HG02610 (cell line): ENCODE results near the gene PTPRE.
A peak's percentile ranks its signal among the peaks of the same experiment; 100 is the strongest.

ENCODE experiments used
- ATAC-seq: cut with Tn5 transposase; IDR thresholded peaks from one replicate; pipeline ENCODE4 v1.9.1; 2021; ENCODE audit warnings: mild to moderate bottlenecking, moderate library complexity; ENCODE audit not compliant: unreplicated experiment

PTPRE gene

DNA sequence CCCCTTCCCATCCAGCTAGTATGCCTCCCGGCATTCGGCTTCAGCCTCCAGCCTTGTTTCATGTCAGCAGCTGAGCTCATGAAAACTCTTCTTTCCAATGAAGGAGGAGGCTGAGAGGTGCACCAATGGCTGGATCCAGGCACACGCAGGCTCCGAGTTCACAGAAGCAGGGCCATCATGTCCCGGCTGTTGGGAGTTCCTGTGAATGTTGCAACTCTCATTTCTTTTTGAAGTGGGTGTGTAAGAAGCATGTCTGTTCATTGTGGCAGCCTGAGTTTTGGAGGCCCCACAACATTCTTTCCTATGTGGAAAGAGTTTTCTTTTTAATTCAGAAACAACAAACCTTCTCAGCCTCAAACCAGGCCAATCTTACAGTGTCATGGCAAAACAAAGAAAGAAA is 89.7 kb downstream of the PTPRE start:
- no peak for ATAC-seq

DNA sequence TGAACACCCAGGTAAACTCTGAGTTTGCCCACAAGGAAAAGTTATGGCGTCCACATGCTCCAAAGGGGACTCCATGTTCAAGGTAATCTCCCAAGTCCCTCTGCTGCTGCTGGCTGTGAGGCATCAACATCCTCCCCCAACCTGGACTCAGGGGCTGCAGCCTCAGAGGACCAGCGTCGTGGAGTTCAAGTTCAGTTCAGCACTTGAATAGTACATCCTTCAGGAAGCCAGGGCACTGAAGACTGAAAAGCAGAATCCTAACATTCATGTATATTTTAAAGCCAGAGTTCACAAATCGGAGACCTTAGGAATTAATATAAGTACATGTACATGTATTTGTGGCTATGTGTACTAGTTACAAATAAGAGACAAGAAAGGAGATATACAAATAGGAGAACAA is 90.4 kb downstream of the PTPRE start:
- ATAC-seq, result no peak

DNA sequence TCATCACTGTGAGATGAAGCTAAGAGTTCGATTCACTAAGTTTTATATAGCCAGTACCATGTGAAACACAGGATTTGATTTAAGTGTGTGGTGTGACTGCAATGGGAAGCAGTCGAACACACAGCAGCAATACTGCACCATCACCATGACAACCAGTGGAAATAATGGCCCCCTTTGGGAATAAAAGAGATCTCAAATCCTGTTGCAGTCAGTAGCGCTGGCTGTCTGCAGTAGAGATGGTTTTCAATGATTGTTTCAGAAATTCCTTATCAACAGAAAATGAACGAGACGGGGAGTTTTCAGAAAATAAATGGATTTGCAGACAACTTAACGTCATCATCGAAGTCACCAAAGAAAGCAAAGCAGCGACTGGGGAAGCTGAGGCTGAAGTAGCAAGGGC is 91.0 kb downstream of the PTPRE start:
- ATAC-seq, result no peak

DNA sequence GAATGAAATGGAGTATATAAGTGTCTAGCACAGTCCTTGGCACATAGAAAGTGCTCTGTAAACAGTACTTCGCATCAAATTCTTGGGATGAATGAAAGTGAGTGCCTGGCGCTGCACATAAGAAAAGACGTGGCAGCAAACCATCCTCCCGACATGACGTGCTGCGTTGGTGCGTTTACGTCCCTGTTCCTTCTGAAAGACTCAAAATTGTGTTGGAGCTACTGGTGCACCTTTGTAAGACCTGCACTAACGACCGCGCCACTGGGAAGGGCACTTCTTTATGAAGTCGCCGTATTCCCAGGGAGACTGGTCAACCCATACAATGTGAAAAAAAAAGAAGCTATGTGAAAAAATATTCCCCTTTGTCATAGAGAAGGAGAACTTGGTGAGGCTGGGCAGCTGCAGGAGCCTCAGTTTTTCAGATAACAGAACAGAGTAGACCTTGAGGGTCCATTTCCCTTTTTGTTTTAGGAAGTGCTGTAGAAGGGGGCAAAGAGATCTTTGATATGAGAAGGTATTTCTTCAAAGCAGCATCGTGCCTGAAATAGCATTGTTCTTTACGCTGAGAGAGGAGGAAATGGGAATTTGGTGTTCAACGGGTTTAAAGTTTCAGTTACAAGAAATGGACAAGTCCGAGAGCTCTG is 91.7 kb downstream of the PTPRE start:
- ATAC-seq, result no peak

DNA sequence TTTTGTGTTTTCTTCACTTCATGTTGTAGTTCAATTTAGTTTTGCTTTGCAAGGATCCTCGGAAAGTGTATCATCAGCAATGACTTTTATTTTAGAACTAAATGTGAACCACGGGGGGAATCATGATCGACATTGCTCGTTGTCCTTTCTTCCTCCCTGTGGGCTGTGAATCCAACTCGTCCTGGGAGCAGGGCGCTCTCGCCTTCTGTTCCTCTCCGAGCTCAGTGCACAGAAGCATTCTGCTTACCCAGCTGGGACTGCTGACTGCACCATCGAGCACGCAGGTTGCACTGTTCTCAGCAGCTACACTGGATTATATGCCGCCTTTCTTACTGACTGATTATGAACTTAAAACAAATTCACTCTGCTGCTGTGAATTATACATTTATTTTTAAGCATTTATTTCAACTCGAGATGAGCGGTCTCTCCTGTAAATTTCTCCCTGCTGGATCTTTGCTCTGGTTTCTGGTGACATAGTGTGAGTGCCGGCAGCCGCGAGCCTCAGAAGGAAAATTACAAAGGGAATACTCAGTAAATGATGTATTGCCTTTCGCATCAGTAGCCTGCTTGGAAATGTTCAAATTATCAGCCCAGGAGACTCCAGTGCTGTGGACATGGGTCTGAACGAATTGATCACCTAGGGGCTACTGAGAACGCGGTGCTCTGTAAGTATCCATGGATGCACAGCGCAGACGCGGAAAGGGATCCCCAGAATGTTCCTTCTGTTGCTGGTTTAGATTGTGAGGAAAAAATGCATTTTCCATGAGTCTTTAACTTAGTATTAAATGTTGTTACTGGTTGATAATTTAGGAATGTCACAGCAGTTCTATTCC is 92.6 kb downstream of the PTPRE start:
- no peak for ATAC-seq

DNA sequence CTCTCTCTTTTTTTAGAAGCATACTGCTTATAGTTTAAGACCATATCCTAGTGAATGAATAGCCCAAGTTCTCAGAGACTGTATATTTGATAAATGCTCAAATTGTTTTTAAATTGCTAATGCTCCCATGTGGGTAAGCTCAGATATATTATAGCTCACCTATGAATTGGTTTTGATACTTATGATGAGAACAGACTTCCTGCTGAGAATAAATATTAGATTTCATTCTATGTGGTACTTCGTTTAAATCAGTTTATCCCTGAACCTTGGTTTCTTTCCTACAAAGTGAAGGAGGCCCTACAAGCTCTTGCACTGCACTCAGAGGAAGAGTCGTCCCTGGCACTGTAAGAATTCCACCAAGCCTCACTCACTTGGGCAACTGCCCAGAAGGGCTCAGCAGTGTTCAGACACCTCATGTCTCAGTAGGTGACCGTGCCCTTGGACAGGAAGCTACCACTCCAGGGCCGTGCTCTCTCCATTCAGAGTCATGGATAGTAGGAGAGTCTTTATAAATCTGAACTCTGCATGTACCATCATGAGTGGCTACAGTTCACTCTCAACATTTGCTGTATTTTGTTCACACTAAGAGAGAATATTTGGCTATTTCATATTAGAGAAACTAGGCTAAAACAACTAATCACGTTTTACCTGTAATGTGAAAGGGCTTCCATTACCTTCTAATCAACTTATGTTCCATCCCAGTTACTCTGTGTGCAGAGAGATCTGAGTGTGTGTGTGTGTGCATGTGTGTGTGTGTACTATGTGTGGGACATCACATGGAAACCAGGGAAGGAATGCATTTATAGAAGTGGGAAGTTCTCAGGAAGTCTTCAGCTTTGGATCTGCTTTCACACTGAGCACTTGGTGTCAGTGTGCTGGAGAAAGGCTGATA is 93.8 kb downstream of the PTPRE start:
- ATAC-seq, result no peak

DNA sequence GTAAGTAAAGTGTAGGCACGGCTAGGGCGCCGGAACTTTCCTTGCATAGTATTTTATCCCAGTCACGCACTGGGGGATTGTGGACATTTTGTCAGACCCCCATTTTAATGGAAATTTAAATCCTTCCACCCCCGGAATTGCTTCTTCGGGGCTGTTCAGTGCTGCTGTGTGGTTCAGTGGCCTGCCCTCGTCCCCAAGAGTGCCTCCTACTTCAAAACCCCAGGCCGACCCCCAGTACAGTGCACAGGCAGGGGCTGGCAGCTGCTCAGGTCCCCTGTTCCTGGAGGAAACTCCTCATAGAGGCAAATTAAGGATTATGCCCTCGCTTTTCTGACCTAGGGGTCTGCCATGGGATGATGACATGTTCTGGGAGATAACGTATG is 94.5 kb downstream of the PTPRE start:
- no peak for ATAC-seq

DNA sequence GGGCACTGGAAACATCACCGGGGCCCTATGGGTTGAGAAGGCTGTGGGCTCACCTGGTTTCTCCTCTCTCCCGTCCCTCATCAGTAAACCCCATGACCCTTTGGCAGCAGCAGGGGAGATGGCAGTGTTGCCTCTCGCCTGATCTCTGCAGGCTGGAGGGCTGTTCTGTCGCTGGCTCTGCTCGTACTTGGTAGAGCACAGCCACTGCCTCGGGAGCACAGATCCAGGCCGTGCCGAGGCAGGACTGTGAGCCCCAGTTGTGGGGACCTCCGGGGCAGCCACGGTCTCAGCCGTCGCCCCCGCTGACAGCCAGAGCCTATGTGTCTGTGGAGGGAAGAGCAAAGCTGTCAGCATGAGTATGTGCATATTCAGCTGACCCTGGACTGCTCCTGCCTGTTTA is 94.9 kb downstream of the PTPRE start:
- ATAC-seq, result no peak

DNA sequence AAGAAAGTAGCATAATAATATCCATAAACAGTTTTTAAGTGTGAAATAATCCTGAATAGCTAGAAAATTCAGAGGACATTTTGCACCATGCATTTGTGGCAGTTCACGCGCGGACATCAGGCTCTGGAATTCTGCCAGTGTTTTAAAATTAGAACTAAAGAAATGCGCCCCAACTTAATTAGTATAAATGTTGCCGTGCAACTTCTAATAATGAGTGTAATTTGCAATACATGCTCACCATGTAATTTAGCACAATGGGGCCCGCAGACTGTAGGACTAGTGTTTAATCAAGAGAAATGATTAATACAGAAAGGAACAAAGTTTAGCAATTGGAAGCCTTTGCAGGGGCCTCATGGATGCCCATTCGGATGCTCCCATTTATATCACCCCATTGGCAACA is 96.6 kb downstream of the PTPRE start:
- ATAC-seq, result no peak

DNA sequence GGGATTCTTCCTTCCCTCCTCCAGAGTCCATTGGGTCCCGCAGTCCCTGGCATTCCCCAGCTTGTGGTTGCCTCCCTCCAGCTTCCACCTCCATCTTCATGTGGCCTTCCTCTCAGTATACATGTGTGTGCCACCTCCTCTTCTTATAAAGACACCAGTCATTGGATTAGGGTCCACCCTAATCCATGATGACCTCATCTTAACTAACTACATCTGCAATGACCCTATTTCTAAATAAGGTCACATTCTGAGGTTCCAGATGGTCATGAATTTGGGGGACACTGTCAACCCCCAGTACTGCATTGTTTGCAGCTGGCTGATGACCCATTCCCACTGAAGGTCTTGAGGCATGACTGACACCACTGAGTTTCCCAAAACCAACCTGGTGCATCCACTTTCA is 99.0 kb downstream of the PTPRE start:
- ATAC-seq, result no peak

DNA sequence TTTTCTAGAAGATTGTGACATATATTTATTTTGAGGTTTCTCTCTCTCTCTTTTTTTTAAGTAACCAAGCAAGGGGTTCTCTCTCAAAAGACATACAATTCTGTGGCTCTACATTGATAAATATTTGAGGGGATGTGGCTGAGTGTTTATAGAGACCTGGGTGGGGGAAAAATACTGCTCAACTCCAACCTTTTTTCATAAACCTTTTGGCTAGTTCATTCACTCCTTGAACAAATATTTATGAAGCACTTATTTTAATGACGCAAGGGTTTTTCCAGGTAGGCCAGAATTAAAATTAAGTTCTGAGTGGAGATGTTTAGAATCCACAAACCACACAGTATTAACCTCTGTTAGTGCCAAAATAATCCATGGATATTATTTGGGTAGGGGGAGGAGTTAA is 100.2 kb downstream of the PTPRE start:
- no peak for ATAC-seq

DNA sequence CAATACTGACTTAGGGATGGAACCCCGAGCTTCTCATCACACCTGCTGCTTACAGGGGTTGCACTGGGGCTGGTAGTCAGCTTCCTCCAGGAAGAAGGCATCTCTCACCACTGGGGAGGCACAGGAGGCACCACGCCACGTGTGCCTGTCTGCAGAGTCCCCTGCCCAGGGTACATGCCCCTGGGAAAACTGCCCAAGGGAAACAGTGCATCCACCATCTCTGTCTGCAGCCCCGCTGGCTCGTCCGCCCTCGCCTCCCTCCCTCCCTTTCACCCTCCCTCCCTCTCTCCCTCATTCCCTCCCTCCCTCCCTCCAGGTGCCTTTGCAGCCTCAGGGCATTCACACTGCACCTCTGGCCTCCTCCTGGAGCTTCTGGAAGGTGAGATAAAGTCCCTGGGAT is 101.1 kb downstream of the PTPRE start:
- no peak for ATAC-seq

DNA sequence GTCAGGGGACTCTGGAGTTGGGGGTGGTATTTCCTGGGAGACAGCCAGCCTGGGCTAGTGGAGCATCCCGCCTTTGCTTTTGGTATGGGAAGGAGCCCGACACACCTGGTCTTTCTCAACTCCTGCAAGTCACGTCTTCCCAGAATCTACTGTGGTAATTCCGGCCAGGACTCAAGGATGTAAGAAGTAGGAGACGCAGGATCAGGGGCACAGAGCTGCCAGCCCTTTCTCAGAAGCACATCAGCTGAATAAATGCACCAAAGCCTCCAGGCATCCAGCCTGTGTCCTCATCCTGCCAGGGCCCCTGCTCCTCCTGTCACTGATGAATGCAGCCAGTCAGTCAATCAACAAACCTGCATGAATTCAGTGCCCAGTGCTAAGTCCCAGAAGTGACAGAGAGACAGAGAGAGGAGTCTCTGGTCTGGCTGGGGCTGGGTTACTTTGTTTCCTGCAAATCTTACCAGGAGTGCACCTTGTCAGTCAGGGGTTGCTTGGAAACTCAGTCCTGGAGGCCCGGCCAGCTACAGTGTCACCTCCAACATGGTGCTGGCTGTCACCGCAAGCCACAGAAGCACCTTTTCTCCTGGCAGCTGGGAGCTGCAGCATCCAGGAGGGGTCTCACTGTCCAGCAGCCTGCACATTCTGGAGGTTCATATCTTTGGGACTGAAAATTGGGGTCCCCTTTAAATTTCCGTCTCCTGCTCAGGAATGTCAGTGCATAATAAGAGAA is 101.8 kb downstream of the PTPRE start:
- ATAC-seq, result no peak

DNA sequence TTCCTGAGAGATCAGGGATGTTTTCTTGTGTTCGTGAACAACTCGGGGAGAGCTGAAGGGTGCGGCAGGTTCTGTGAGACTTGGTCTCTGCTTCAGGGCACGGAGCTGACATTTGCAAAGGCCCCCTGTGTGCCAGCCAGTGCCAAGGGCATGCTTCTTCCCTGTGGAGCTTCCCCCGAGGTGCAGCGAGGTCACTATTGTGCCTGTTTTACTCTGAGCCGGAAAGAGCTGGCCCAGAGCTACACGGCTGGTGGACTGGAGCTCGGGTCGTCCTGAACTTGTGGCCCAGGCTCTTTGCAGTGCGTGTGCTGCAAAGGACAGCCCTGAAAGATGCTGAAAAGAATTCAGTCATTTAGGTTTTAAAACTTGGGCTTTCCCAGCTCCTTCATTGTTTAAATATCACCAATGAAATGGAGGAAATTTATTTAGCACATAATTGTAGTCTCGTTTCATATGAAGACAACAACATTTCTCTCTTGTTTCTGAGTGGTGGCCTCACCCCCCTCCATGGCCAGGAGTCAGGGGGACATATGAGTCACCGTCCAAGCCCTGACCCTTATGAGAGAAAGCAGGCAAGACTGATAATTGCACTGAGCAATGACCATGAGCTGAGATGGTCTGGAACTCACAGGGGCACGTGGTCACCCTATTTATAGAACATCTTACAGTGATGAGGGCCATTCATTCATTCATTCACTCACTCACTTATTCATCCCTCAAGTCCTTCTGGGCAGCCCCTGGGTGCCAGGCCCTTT is 102.6 kb downstream of the PTPRE start:
- no peak for ATAC-seq

DNA sequence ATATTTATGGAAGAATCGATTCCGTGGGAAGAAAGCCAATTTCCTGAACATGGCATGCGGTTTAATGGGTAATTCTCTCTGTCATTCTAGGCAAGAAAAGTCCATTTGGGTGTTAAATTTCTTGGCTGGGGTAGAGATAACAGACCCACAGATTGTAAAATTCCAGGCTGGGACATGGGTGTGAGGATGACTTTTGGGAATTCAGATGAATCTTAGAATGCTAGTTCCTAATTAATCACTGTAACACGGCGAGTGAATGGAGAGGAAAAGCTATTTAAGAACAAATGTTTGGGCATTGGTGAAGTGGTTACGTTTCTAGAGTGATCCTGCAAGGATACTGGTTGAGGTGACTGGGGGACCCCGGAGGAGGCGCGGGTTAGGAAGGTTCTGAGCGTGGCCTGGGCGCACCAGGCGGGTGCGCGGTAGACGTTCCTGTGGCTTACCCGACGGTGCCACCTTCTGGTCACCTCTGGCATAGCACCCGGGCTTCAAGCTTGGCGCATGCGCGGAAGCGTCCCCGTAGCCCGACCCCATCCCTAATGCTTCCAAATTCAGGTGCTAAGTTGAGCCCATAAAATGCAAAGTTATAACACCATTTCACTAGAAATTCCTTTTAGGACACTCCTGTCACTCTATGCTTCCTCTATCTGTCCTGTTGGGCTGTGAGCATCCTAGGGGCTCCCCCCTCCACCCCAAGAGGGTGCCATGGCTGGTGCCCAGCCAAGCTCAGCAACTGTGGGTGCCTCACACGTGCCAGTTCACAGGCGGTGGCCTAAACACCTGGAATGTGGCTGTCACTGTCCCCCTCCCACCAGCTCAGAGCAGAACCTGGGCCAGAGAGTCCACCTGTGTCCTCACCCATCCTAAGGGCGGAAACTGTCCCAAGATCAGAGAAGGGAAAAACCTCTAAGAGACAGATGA is 104.4 kb downstream of the PTPRE start:
- ATAC-seq, result peak; percentile 69

DNA sequence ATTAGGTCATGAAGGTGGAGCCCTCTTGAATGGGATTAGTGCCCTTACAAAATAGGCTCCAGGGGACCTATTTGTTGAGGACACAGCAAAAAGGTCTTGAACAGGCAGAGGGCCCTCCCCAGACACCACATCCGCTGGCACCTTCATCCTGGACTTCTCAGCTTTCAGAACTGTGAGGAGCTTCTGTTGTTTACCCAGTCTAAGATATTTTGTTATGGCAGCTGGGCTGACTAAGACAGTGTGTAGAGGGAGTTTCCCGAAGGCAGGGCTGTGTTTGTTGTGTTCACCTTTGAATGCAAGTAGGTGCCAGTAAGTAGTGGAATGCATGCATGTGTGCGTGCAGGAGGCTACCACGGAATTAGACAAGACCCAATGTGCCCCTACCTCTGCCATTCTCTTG is 106.7 kb downstream of the PTPRE start:
- no peak for ATAC-seq

DNA sequence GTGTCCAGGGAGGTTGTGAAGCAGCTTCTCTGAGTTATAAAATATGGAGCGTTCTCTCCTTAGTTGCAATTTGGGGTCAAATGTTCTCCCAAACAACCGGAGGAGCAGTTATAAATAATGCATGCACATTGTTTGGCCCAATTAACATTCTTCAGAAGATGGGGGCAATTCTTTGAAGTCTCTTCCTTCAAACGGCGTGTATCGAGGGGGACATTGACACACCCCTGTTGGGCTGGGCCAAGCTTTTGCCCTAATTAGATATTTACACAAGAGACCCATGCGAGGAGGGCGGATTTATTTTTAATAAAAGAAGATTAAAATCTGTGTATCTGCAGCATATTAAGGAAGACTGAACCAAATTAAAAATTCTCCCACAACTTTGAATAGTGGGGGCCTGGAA is 107.3 kb downstream of the PTPRE start:
- no peak for ATAC-seq

DNA sequence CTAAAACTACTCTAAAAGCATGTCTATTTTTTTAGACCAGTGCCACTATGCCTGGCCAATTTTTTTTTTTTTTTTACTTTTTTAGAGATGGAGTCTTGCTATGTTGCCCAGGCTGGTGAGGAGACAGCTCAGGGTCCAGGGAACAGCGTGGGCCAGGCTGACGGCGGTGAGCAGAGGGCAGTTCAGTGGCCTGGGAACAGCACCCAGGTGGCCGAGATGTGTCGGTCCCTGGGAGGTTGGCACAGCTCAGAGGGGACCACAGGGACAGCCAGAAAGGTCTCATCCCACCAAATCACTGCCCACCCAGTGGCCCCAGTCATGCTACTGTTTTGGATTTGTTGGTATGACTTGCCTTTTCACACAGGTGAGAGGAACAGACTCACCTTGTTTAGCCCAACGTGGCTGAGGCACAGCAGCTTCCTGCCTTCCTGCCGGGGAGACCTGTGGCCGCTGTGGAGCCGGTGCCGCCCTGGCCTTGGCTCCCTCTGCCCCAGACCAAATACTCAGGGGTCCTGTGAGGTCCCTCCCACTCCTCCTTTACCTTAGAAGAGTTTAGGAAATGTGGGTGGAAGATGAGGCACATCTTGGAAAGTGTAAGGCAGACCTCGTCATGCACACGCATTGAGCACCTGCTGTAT is 109.6 kb downstream of the PTPRE start:
- no peak for ATAC-seq

DNA sequence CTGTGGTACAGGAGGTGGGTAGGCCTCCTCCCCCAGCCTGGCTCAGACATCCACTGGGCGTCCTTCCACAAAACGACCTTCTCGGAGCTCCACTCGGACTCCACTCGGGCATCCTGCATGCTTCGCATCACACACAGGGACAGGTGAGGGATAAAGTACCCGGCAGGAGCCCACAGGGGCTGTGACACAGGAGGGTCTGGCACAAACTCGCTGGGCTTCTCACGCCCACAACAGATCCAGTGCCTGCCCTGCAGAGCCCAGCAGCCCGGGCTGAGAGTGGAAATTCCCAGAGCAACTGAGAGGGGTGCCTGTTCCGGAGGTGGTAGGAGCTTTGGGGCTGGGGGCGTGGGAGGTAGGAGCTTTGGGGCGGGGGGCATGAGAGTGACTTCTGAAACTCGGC is 110.9 kb downstream of the PTPRE start:
- no peak for ATAC-seq
